HEK293 (cell line): ENCODE measurements around the gene SMAD7.

Experiments used
- CTCF ChIA-PET: fragments of 350-600 bp; formaldehyde crosslinking; extraction: SDS; loops from one replicate; lab custom pipeline; 2021; ENCODE audit warnings: antibody characterized with exemption; lab: Yijun Ruan, JAX
- POLR2A ChIA-PET: fragments of 300-600 bp; formaldehyde crosslinking; extraction: SDS; loops from one replicate; lab custom pipeline; 2020; ENCODE audit warnings: antibody characterized with exemption, inconsistent platforms; lab: Yijun Ruan, JAX
- H3K27ac ChIP-seq: fragments of 200-500 bp; sonication (Bioruptor generic); 2 replicates; pipeline ENCODE4 v1.5.1; 2014; ENCODE audit warnings: low read depth, low read length, control low read depth, inconsistent platforms; ENCODE audit errors: extremely low read depth
- H3K36me3 ChIP-seq, 2 experiments: fragments of 200-500 bp in 1 of 2; sonication (Bioruptor generic) in 1 of 2; 1 replicate in 1 of 2; 2 replicates in 1 of 2; pipeline ENCODE4 v1.5.1; 2014 to 2017; ENCODE audit warnings: inconsistent platforms in 2 of 2, low read length in 2 of 2; ENCODE audit not compliant: control insufficient read depth in 2 of 2, insufficient read depth in 1 of 2
- H3K4me1 ChIP-seq: fragments of 200-500 bp; sonication (Bioruptor generic); 2 replicates; pipeline ENCODE4 v1.5.1; 2014; ENCODE audit warnings: mild to moderate bottlenecking, low read length, inconsistent platforms; ENCODE audit not compliant: control insufficient read depth, insufficient read depth
- H3K4me3 ChIP-seq: 2 replicates; pipeline ENCODE4 v1.5.1; 2011; ENCODE audit warnings: low read depth, mild to moderate bottlenecking, control low read depth, low read length, moderate library complexity
- H3K9me3 ChIP-seq: fragments of 200-500 bp; sonication (Bioruptor generic); 2 replicates; pipeline ENCODE4 v1.5.1; 2014; ENCODE audit warnings: low read depth, low read length, inconsistent platforms; ENCODE audit not compliant: control insufficient read depth, insufficient read depth
- BCL6B ChIP-seq: fragments of 450-650 bp; formaldehyde crosslinking; IDR thresholded peaks from 2 replicates; pipeline ENCODE4 v1.5.1; 2017; ENCODE audit warnings: missing biosample characterization, missing genetic modification characterization
- GFI1B ChIP-seq: fragments of 450-650 bp; formaldehyde crosslinking; IDR thresholded peaks from 2 replicates; pipeline ENCODE4 v1.5.1; 2016; ENCODE audit warnings: missing biosample characterization, missing genetic modification characterization
- KLF7 ChIP-seq: fragments of 450-650 bp; formaldehyde crosslinking; IDR thresholded peaks from 2 replicates; pipeline ENCODE4 v1.5.1; 2016; ENCODE audit warnings: missing biosample characterization, missing genetic modification characterization, borderline replicate concordance
- PRDM1 ChIP-seq: fragments of 450-650 bp; formaldehyde crosslinking; IDR thresholded peaks from 2 replicates; pipeline ENCODE4; 2016; ENCODE audit warnings: missing biosample characterization, missing genetic modification characterization
- PRDM10 ChIP-seq: fragments of 450-650 bp; formaldehyde crosslinking; IDR thresholded peaks from 2 replicates; pipeline ENCODE4 v1.5.1; 2016; ENCODE audit warnings: missing biosample characterization, missing genetic modification characterization
- SALL2 ChIP-seq: fragments of 450-650 bp; formaldehyde crosslinking; IDR thresholded peaks from 2 replicates; pipeline ENCODE4 v1.5.0; 2017; ENCODE audit warnings: missing biosample characterization, mild to moderate bottlenecking, missing genetic modification characterization, borderline replicate concordance
- SCRT1 ChIP-seq: fragments of 450-650 bp; formaldehyde crosslinking; IDR thresholded peaks from 2 replicates; pipeline ENCODE4 v1.5.1; 2016; ENCODE audit warnings: missing biosample characterization, missing genetic modification characterization, borderline replicate concordance
- ZBTB44 ChIP-seq: fragments of 450-650 bp; IDR thresholded peaks from 2 replicates; pipeline ENCODE4 v1.5.1; 2018; ENCODE audit warnings: missing biosample characterization, mild to moderate bottlenecking, missing genetic modification characterization
- ZBTB8A ChIP-seq: fragments of 450-650 bp; formaldehyde crosslinking; IDR thresholded peaks from 2 replicates; pipeline ENCODE4 v1.5.1; 2016; ENCODE audit warnings: missing biosample characterization, missing genetic modification characterization
- ZNF2 ChIP-seq: fragments of 450-650 bp; formaldehyde crosslinking; IDR thresholded peaks from 2 replicates; pipeline ENCODE4 v1.5.1; 2016; ENCODE audit warnings: missing biosample characterization, missing genetic modification characterization
- ZNF266 ChIP-seq: fragments of 450-650 bp; formaldehyde crosslinking; IDR thresholded peaks from 2 replicates; pipeline ENCODE4 v1.5.1; 2016; ENCODE audit warnings: missing biosample characterization, missing genetic modification characterization, low read depth
- ZNF280D ChIP-seq: fragments of 450-650 bp; formaldehyde crosslinking; IDR thresholded peaks from 2 replicates; pipeline ENCODE4 v1.5.1; 2016; ENCODE audit warnings: missing biosample characterization, missing genetic modification characterization
- ZNF354C ChIP-seq: fragments of 450-650 bp; formaldehyde crosslinking; IDR thresholded peaks from 2 replicates; pipeline ENCODE4 v1.5.1; 2016; ENCODE audit warnings: missing biosample characterization, missing genetic modification characterization, low read depth, borderline replicate concordance
- ZNF423 ChIP-seq: fragments of 450-650 bp; formaldehyde crosslinking; IDR thresholded peaks from 2 replicates; pipeline ENCODE4 v1.5.1; 2016; ENCODE audit warnings: missing biosample characterization, missing genetic modification characterization
- ZNF48 ChIP-seq: fragments of 450-650 bp; formaldehyde crosslinking; IDR thresholded peaks from 2 replicates; pipeline ENCODE4 v1.5.1; 2016; ENCODE audit warnings: missing biosample characterization, missing genetic modification characterization
- ZNF513 ChIP-seq: fragments of 450-650 bp; IDR thresholded peaks from 2 replicates; pipeline ENCODE4 v1.5.1; 2018; ENCODE audit warnings: missing biosample characterization, missing genetic modification characterization
- ZNF555 ChIP-seq: fragments of 450-650 bp; formaldehyde crosslinking; conservative IDR thresholded peaks from 2 replicates; pipeline ENCODE4 v1.5.1; 2017; ENCODE audit warnings: missing biosample characterization, mild to moderate bottlenecking, missing genetic modification characterization, inconsistent platforms
- ZNF585B ChIP-seq: fragments of 450-650 bp; formaldehyde crosslinking; IDR thresholded peaks from 2 replicates; pipeline ENCODE4 v1.5.1; 2016; ENCODE audit warnings: missing biosample characterization, missing genetic modification characterization
- ZNF776 ChIP-seq: fragments of 450-650 bp; formaldehyde crosslinking; IDR thresholded peaks from 2 replicates; pipeline ENCODE4 v1.5.0; 2017; ENCODE audit warnings: missing biosample characterization, missing genetic modification characterization, borderline replicate concordance
- TF ChIP-seq, protein P1 (sequence below): fragments of 450-650 bp; formaldehyde crosslinking; IDR thresholded peaks from 2 replicates; pipeline ENCODE4 v1.5.1; 2016; ENCODE audit warnings: missing biosample characterization, missing genetic modification characterization
- TF ChIP-seq, protein P2 (sequence below): fragments of 450-650 bp; formaldehyde crosslinking; IDR thresholded peaks from 2 replicates; pipeline ENCODE4 v1.5.1; 2017; ENCODE audit warnings: missing biosample characterization, missing genetic modification characterization

SMAD7 gene

GRCh38 chr18:48941672-48942071 lies 9.1 kb downstream of the SMAD7 start (continued):
- TF ChIP-seq ZNF280D (no peak), ZNF513 (tag by site-specific recombination) (no peak), PRDM10 (tag by site-specific recombination) (no peak), ZBTB44 (tag by site-specific recombination) (0 out of 2 replicates have a peak, but pooled peaks have one; percentile 4), GFI1B (0 out of 2 replicates have a peak, but pooled peaks have one; percentile 0)

GRCh38 chr18:48940854-48941611 lies 9.7 kb downstream of the SMAD7 start:
- H3K27ac ChIP-seq: peak overlapping the region; percentile 99
- H3K9me3 ChIP-seq: no peaks in the 10 kb centered on the region
- CTCF ChIA-PET: interaction anchor here (0.8 to 1.7 kb wide), 6 partner anchors 10 to 264 kb away, joined by 3 to 9 read pairs (median 4); no protein-coding TSS in a partner anchor
- POLR2A ChIA-PET: interaction anchor here (0.6 to 2.7 kb wide), 16 partner anchors 8 to 298 kb away, joined by 3 to 33 read pairs (median 4); no protein-coding TSS in a partner anchor
- peaks cover 74% of the 10 kb centered on the region for H3K4me1 ChIP-seq
- peak overlapping the region; percentile 25 for H3K4me3 ChIP-seq
- H3K36me3 ChIP-seq: peaks cover 4 to 78% of the 10 kb centered on the region in 2 experiments; a peak in 2 of 3 replicates
- TF ChIP-seq ZBTB8A (tag by site-specific recombination): peak; percentile 15; the same call in 1 of the 2 replicates
- TF ChIP-seq, protein P1, sequence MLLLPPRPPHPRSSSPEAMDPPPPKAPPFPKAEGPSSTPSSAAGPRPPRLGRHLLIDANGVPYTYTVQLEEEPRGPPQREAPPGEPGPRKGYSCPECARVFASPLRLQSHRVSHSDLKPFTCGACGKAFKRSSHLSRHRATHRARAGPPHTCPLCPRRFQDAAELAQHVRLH (tag by site-specific recombination): peak; percentile 42; the same call in 1 of the 2 replicates
- no peak for TF ChIP-seq ZNF266 (tag by site-specific recombination)
- peak; percentile 69 for TF ChIP-seq PRDM1 (tag by site-specific recombination)
- no peak for TF ChIP-seq ZNF2
- no peak for TF ChIP-seq ZNF585B (tag by site-specific recombination)
- no peak for TF ChIP-seq SCRT1 (tag by site-specific recombination)
- TF ChIP-seq ZNF555 (tag by site-specific recombination): no peak
- TF ChIP-seq, protein P2, sequence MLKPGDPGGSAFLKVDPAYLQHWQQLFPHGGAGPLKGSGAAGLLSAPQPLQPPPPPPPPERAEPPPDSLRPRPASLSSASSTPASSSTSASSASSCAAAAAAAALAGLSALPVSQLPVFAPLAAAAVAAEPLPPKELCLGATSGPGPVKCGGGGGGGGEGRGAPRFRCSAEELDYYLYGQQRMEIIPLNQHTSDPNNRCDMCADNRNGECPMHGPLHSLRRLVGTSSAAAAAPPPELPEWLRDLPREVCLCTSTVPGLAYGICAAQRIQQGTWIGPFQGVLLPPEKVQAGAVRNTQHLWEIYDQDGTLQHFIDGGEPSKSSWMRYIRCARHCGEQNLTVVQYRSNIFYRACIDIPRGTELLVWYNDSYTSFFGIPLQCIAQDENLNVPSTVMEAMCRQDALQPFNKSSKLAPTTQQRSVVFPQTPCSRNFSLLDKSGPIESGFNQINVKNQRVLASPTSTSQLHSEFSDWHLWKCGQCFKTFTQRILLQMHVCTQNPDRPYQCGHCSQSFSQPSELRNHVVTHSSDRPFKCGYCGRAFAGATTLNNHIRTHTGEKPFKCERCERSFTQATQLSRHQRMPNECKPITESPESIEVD (tag by site-specific recombination): peak; percentile 69
- no peak for TF ChIP-seq ZNF423 (tag by site-specific recombination)
- peak; percentile 93 for TF ChIP-seq BCL6B (tag by site-specific recombination)
- no peak for TF ChIP-seq ZNF48 (tag by site-specific recombination)
- 0 out of 2 replicates have a peak, but pooled peaks have one; percentile 59 for TF ChIP-seq KLF7 (tag by site-specific recombination)
- TF ChIP-seq ZNF776: no peak
- TF ChIP-seq ZNF354C: no peak
- no peak for TF ChIP-seq SALL2 (tag by site-specific recombination)
